H9 (cell line): Measurements from ENCODE around the gene DRGX. TPM values are rescaled to one million over a fixed set of nuclear protein-coding genes. Genes with fewer than 3 reads are reported as not detected.

Source experiments
- DNase-seq: peaks from one replicate; pipeline ENCODE4 v3.0.0-alpha.2; 2017
- H2AFZ ChIP-seq: one replicate; pipeline ENCODE4 v1.6.1; 2013; ENCODE audit warnings: mild to moderate bottlenecking, low read length, control low read depth, moderate library complexity
- H2AK5ac ChIP-seq: 2 replicates; pipeline ENCODE4 v1.6.1; 2013; ENCODE audit warnings: low read length, control low read depth, mixed read lengths; ENCODE audit not compliant: insufficient read length
- H2BK120ac ChIP-seq: one replicate; pipeline ENCODE4 v1.6.1; 2013; ENCODE audit warnings: low read depth, mild to moderate bottlenecking, low read length, control low read depth, inconsistent platforms; ENCODE audit not compliant: poor library complexity, severe bottlenecking
- H2BK12ac ChIP-seq: 2 replicates; pipeline ENCODE4 v1.6.1; 2013; ENCODE audit warnings: low read length, control low read depth, mixed read lengths, low read depth; ENCODE audit not compliant: insufficient read length
- H2BK15ac ChIP-seq: 2 replicates; pipeline ENCODE4 v1.6.1; 2013; ENCODE audit warnings: low read depth, low read length, control low read depth
- H2BK20ac ChIP-seq: one replicate; pipeline ENCODE4 v1.6.1; 2013; ENCODE audit warnings: low read depth, mild to moderate bottlenecking, low read length, control low read depth, inconsistent platforms; ENCODE audit not compliant: poor library complexity, severe bottlenecking
- H2BK5ac ChIP-seq: 2 replicates; pipeline ENCODE4 v1.6.1; 2013; ENCODE audit warnings: low read length, control low read depth, mixed read lengths; ENCODE audit not compliant: insufficient read length
- H3K14ac ChIP-seq: 2 replicates; pipeline ENCODE4 v1.6.1; 2013; ENCODE audit warnings: low read length, control low read depth; ENCODE audit not compliant: insufficient read depth
- H3K18ac ChIP-seq: 2 replicates; pipeline ENCODE4 v1.6.1; 2013; ENCODE audit warnings: low read depth, mild to moderate bottlenecking, mixed read lengths, low read length, control low read depth; ENCODE audit not compliant: insufficient read length
- H3K23ac ChIP-seq: 2 replicates; pipeline ENCODE4 v1.6.1; 2013; ENCODE audit warnings: low read length, control low read depth, mixed read lengths, low read depth; ENCODE audit not compliant: insufficient read length
- H3K23me2 ChIP-seq: 2 replicates; pipeline ENCODE4 v1.6.1; 2013; ENCODE audit warnings: low read depth, mild to moderate bottlenecking, mixed read lengths, low read length, control low read depth; ENCODE audit not compliant: insufficient read length, poor library complexity, severe bottlenecking
- H3K27ac ChIP-seq: 2 replicates; pipeline ENCODE4 v1.5.1; 2013; ENCODE audit warnings: low read length, control low read depth, mixed read lengths, low read depth; ENCODE audit not compliant: insufficient read length
- H3K27me3 ChIP-seq: 2 replicates; pipeline ENCODE4 v1.6.1; 2013; ENCODE audit warnings: low read length, control low read depth, inconsistent platforms; ENCODE audit not compliant: insufficient read depth
- H3K4ac ChIP-seq: 2 replicates; pipeline ENCODE4 v1.6.1; 2013; ENCODE audit warnings: low read depth, mild to moderate bottlenecking, control low read depth, inconsistent platforms, low read length, moderate library complexity
- H3K4me1 ChIP-seq: 2 replicates; pipeline ENCODE4 v1.6.1; 2013; ENCODE audit warnings: low read length, control low read depth, inconsistent platforms; ENCODE audit not compliant: insufficient read depth
- H3K4me2 ChIP-seq: 2 replicates; pipeline ENCODE4 v1.6.1; 2013; ENCODE audit warnings: low read length, control low read depth, mixed read lengths; ENCODE audit not compliant: insufficient read length, insufficient read depth
- H3K56ac ChIP-seq: 2 replicates; pipeline ENCODE4 v1.6.1; 2013; ENCODE audit warnings: low read depth, mild to moderate bottlenecking, mixed read lengths, low read length, control low read depth; ENCODE audit not compliant: insufficient read length
- H3K79me1 ChIP-seq: 2 replicates; pipeline ENCODE4 v1.6.1; 2013; ENCODE audit warnings: low read depth, mild to moderate bottlenecking, moderate library complexity, low read length, control low read depth, inconsistent platforms; ENCODE audit not compliant: insufficient read depth, poor library complexity, severe bottlenecking
- H3K79me2 ChIP-seq: 2 replicates; pipeline ENCODE4 v1.6.1; 2013; ENCODE audit warnings: low read length, control low read depth, inconsistent platforms; ENCODE audit not compliant: insufficient read depth
- H3K9ac ChIP-seq: 2 replicates; pipeline ENCODE4 v1.6.1; 2013; ENCODE audit warnings: low read length, control low read depth, mixed read lengths; ENCODE audit not compliant: insufficient read length; ENCODE audit errors: extremely low read depth
- H3K9me3 ChIP-seq: one replicate; pipeline ENCODE4 v1.6.1; 2013; ENCODE audit warnings: low read depth, low read length, inconsistent platforms; ENCODE audit not compliant: control insufficient read depth
- H3T11ph ChIP-seq: one replicate; pipeline ENCODE4 v1.6.1; 2013; ENCODE audit warnings: mild to moderate bottlenecking, low read length, control low read depth, inconsistent platforms
- H4K20me1 ChIP-seq: one replicate; pipeline ENCODE4 v1.6.1; 2013; ENCODE audit not compliant: control insufficient read depth, insufficient read length, insufficient read depth
- H4K5ac ChIP-seq: 2 replicates; pipeline ENCODE4 v1.6.1; 2013; ENCODE audit warnings: low read depth, mild to moderate bottlenecking, mixed read lengths, low read length, control low read depth; ENCODE audit not compliant: insufficient read length
- H4K8ac ChIP-seq: replicated peaks from 2 replicates; pipeline ENCODE4 v1.6.1; 2013; ENCODE audit warnings: low read length, control low read depth, mixed read lengths, low read depth; ENCODE audit not compliant: insufficient read length
- H4K91ac ChIP-seq: 2 replicates; pipeline ENCODE4 v1.6.1; 2013; ENCODE audit warnings: low read depth, mild to moderate bottlenecking, moderate library complexity, mixed read lengths, low read length, control low read depth; ENCODE audit not compliant: insufficient read length
- H3K27ac Mint-ChIP-seq, 3 experiments: 2 replicates in 2 of 3; 3 replicates in 1 of 3; pipeline ENCODE4 v1.8.0; 2020 to 2021; ENCODE audit warnings: mixed read lengths in 3 of 3, mild to moderate bottlenecking in 1 of 3, moderate library complexity in 1 of 3
- H3K27me3 Mint-ChIP-seq: 2 replicates; pipeline ENCODE4 v1.8.0; 2021; ENCODE audit warnings: low read depth, mild to moderate bottlenecking, moderate library complexity, mixed read lengths
- H3K36me3 Mint-ChIP-seq, 3 experiments: 2 replicates in 2 of 3; 3 replicates in 1 of 3; pipeline ENCODE4 v1.8.0; 2020 to 2021; ENCODE audit warnings: low read depth in 3 of 3, mixed read lengths in 3 of 3; ENCODE audit not compliant: insufficient read depth in 1 of 3
- H3K4me1 Mint-ChIP-seq, 2 experiments: 2 replicates each; pipeline ENCODE4 v1.8.0; 2020; ENCODE audit warnings: mixed read lengths in 2 of 2
- H3K4me3 Mint-ChIP-seq, 2 experiments: 2 replicates in 1 of 2; 3 replicates in 1 of 2; pipeline ENCODE4 v1.8.0; 2020 to 2021; ENCODE audit warnings: mild to moderate bottlenecking in 2 of 2, mixed read lengths in 2 of 2, moderate library complexity in 1 of 2
- H3K9me3 Mint-ChIP-seq, 2 experiments: 2 replicates in 1 of 2; 3 replicates in 1 of 2; pipeline ENCODE4 v1.8.0; 2020; ENCODE audit warnings: mild to moderate bottlenecking in 2 of 2, mixed read lengths in 2 of 2, moderate library complexity in 1 of 2
- WGBS: extraction: QIAGEN DNeasy Blood & Tissue Kit; methylation state at CpG from one replicate; pipeline ENCODE4 v1.1.7; 2013; ENCODE audit warnings: missing lambda C conversion rate, low lambda C conversion rate, mixed read lengths; ENCODE audit not compliant: insufficient read length; ENCODE audit errors: extremely low coverage; 5-methylcytosine and 5-hydroxymethylcytosine counted together
- total RNA-seq: library from RNA; stranded (reverse); gene quantifications from 2 replicates; pipeline ENCODE4 v1.2.1, GENCODE V29; 2021
- TF ChIP-seq, protein P1 (sequence below): fragments of 200-600 bp; sonication (generic); conservative IDR thresholded peaks from 3 replicates; pipeline ENCODE4 v1.8.0; 2021; ENCODE audit warnings: antibody characterized with exemption, mild to moderate bottlenecking

DRGX gene
- total RNA-seq, 1 experiment from 2014 or later, result not detected

DNA sequence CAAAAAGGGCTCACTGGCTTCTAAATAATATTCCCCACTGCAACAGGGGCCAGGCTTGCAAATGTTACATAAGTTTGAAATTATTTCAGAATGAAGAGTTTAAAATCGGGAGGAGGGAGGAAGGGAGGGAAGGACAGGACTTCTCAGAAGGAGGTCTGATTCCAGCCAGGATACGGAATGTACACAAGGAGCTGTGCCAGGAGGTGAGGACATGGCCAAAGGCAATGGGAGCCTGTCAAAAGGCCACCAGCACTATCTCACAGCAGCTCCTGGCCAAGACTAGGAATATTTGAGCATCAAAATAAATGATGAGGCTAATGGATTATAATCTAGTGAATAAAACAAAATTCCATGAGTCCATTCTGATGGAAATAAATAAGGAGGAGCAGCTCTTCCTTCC, 18.6 kb upstream of the DRGX start:
- no peak overlapping the region for H4K91ac ChIP-seq
- H4K5ac ChIP-seq, result no peak overlapping the region
- H3K4me1 ChIP-seq, result no peaks in the 10 kb centered on the region
- H3K23me2 ChIP-seq, result no peaks in the 10 kb centered on the region
- H4K20me1 ChIP-seq, result no peaks in the 10 kb centered on the region
- no peak overlapping the region for H3K23ac ChIP-seq
- Mint-ChIP-seq H3K36me3 (no peaks in the 10 kb centered on the region), H3K27ac (no peak overlapping the region), H3K4me3 (no peak overlapping the region), H3K27me3 (peaks cover 10% of the 10 kb centered on the region; the same call in 1 of the 2 replicates), H3K4me1 (peaks cover 6 to 11% of the 10 kb centered on the region in 2 experiments), H3K9me3 (no peaks in the 10 kb centered on the region; a peak in 1 of 5 replicates)
- no peak overlapping the region for H3K27ac ChIP-seq
- no CpG with 5 or more reads among the region's 2 CpGs for WGBS
- H3K4me2 ChIP-seq, result no peak overlapping the region
- no peak for DNase-seq
- H2BK20ac ChIP-seq, result no peak overlapping the region
- no peak overlapping the region for H3K9ac ChIP-seq
- H3K79me1 ChIP-seq, result no peaks in the 10 kb centered on the region
- TF ChIP-seq, protein P1, sequence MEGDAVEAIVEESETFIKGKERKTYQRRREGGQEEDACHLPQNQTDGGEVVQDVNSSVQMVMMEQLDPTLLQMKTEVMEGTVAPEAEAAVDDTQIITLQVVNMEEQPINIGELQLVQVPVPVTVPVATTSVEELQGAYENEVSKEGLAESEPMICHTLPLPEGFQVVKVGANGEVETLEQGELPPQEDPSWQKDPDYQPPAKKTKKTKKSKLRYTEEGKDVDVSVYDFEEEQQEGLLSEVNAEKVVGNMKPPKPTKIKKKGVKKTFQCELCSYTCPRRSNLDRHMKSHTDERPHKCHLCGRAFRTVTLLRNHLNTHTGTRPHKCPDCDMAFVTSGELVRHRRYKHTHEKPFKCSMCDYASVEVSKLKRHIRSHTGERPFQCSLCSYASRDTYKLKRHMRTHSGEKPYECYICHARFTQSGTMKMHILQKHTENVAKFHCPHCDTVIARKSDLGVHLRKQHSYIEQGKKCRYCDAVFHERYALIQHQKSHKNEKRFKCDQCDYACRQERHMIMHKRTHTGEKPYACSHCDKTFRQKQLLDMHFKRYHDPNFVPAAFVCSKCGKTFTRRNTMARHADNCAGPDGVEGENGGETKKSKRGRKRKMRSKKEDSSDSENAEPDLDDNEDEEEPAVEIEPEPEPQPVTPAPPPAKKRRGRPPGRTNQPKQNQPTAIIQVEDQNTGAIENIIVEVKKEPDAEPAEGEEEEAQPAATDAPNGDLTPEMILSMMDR, result no peak
- no peaks in the 10 kb centered on the region for H3K9me3 ChIP-seq
- H3K79me2 ChIP-seq, result no peaks in the 10 kb centered on the region
- no peak overlapping the region for H3K18ac ChIP-seq
- no peak overlapping the region for H2AK5ac ChIP-seq
- no peak overlapping the region for H2BK15ac ChIP-seq
- H3T11ph ChIP-seq, result no peak overlapping the region
- no peak overlapping the region for H2BK12ac ChIP-seq
- H3K27me3 ChIP-seq, result no peaks in the 10 kb centered on the region
- no peak overlapping the region for H3K4ac ChIP-seq
- no peak overlapping the region for H2BK5ac ChIP-seq
- H2AFZ ChIP-seq, result no peak overlapping the region
- H2BK120ac ChIP-seq, result no peak overlapping the region
- H4K8ac ChIP-seq, result no peak overlapping the region
- no peak overlapping the region for H3K56ac ChIP-seq
- no peak overlapping the region for H3K14ac ChIP-seq
